ENCODE measurements around the gene C1QTNF2.
"Not testable (repeated sequence)": the region's sequence is repeated elsewhere in the genome, so short reads cannot be mapped to it uniquely, and the experiment has no call there.

C1QTNF2 gene

GRCh38 chr5:160340513-160340912 is 29.9 kb downstream of the C1QTNF2 start:
- not testable (repeated sequence) for DNase-seq

DNA sequence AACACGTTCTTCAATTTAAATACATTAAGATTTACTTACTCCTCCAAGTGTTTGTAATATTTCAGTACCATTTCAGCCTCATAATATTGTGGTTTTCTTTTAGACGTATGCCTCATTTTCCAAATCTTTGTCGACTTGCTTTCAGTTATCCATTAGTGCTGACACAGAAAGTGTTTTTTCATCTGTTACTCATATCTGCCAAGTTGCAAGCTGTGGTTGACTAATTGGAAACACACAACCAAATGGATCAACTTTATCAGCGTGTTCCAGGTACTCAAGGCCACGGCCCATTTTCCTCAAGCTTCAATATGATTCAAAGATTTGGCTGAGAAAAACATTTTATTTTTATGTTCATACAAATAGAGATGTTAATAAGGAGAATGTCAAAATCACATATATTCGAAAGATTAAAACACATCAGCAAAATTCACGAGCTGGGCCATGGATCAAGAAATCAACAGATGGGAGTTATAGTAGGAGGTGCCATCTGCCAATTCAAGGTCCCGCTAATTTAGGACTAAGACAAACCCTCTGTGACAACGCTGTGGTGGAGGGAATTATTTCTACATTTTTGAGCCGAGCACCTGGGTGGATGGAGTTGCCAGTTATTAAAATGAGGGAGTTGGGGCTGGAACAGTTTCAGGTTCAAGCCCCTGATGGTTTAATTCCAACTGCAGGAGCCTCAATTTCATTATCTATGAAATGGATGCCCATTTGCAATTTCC is 30.9 kb downstream of the C1QTNF2 start:
- no peak for DNase-seq

DNA sequence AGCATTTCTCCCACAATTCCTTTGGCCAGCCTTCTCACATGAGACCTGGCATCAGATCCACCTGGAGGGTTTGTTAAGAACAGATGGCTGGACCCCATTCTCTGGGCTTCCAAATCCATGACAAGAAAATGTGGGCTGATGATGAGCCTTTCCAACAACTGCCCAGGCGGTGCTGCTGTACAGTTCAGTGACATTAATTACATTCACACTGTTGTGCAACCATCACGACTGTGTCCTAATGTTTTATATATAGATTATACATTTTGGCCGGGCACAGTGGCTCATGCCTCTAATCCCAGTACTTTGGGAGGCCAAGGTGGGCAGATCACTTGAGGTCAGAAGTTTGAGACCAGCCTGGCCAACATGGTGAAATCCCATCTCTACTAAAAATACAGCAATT is 35.7 kb downstream of the C1QTNF2 start:
- DNase-seq, result not testable (repeated sequence)

DNA sequence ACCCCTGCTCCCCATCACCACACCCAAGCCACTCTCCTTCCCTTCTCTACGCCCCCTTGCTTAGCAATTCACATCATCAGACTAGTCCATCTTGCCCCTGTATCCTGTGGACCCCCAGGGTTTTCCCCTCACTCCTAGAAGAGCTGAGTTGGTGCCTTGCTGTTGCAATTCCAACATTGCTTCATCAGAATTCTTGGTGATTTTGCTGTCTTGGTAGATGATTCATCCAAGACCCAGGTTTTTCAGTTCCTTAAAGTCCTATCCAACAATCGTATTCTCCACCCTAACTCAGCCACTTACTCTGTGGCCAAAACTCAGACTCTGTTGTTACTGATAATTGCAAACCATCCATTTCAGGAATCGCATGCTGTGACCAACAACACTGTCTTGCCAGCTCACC is 36.7 kb downstream of the C1QTNF2 start:
- no peak for DNase-seq

DNA sequence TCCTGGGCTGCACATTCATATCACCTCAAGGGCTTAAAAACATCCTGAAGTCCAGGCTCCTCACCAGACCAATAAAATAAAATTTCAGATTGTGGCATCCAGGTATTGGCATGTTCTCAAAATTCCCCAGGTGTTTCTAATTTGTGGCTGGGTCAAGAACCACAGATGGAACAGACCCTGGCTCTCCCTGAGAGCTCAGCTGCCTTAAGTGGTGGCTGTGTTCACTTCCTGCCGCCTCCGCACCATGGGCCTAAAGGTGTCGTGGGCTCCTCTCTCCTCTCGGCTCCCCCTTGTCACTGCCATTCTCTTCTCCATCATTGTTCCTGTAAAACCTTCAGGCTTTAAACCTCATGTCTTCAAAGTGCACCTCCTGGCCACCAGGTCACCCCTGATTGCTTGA is 40.2 kb downstream of the C1QTNF2 start:
- DNase-seq, result no peak

GRCh38 chr5:160327818-160328217 is 42.6 kb downstream of the C1QTNF2 start:
- no peak for DNase-seq

- no peak for DNase-seq
These were observed 43.4 kb downstream of the C1QTNF2 start for GRCh38 chr5:160326981-160327380.

GRCh38 chr5:160325716-160326115 is 44.7 kb downstream of the C1QTNF2 start:
- no peak for DNase-seq

DNA sequence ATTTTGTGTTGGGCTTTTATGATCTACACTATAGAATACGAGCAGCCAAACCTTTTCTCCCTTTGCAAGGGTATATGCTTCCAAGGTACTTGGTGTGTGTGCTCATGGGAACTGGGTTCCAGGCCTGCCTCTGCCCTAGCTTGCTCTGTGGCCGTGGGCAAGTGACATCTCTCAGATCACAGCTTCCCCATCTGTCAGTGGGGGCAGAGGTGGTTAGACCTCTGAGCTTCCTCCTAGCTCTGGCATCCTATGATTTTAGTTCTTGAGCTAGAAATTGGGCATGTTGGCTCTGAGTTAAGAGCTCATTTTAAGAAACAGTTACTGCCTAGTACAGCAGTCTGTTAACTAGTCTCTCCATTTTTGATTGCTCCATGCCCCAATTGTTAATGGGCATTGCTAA is 45.5 kb downstream of the C1QTNF2 start:
- no peak for DNase-seq

- no peak for DNase-seq
These were observed 52.0 kb downstream of the C1QTNF2 start for GRCh38 chr5:160318409-160318808.

DNA sequence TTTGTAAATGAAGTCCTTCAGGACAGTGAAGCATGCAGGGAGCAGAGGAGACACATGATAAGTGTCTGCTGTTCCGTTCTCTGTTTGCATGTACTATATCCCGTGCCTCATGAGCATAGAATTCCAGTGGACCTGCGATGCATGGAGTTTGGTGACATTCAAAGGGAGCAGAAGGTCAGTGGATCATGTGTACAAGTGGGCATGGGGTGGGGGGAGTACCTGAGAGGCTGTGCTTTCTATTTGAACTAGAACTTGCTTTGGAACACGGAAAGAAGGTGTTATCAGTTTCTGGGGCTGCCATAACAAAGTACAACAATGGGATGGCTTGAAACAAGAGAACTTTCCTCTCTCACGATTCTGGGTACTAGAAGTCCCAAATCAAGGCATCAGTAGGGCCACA is 53.0 kb downstream of the C1QTNF2 start:
- no peak for DNase-seq

DNA sequence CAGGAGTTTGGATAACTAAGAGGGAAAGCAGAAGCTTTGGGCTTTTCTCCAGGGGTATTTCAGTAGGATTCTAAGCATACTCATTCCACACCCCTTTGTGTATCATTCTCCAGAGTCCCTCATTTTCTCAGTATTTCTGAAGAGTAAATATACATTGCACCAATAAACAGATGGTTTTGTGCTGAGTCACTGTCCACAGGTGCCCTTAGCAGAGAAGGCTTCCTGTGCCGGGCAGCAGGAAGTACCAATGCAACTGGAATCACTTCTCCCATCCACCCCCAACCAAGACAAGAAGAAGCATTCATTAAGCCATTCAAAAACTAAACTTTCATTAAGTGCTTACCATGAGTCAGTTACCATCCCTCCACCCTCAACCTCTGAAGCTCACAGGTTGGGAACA is 54.5 kb downstream of the C1QTNF2 start:
- DNase-seq, result no peak

DNA sequence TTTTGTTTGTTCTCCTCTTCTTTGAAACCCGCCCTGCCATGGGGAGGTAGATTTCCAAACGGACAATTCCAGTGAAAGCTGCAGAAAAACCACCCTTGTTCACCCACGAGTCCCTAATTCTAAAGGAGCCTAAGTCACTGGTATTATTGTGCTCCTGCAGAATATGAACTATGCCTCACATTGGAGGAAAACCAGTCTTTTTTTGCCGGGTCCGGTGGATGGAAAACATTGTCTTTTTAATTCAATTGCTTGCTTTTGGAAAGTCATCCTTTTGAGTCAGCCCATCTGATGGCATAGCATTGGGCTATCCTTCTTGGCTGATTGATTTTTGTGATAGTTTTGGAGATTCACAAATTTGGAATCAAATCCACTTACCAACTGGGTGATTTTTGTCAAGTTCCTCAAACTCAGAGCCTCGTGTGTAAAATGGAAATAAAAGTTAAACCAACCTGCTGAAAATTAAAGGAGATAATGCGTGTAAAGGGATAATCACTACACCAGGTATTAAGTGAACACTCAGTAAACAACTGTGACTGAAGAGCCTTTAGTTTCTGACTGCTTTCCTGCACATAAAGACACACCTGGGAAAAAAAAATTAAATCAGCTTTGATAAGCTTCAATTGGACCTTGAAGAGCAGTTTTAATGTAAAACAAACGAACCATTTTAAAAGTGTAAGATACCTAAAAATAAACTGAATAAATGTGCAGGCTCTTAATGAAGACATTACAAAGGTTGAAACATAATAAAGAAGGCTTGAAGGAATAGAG is 57.3 kb downstream of the C1QTNF2 start:
- DNase-seq, result no peak

GRCh38 chr5:160312134-160312959 is 58.1 kb downstream of the C1QTNF2 start, which contains the start of gene CCNJL:
TSS of gene CCNJL (minus strand) at chr5:160312564. CDS start at chr5:160311923, 641 bp downstream.
- DNase-seq, result no peak

DNA sequence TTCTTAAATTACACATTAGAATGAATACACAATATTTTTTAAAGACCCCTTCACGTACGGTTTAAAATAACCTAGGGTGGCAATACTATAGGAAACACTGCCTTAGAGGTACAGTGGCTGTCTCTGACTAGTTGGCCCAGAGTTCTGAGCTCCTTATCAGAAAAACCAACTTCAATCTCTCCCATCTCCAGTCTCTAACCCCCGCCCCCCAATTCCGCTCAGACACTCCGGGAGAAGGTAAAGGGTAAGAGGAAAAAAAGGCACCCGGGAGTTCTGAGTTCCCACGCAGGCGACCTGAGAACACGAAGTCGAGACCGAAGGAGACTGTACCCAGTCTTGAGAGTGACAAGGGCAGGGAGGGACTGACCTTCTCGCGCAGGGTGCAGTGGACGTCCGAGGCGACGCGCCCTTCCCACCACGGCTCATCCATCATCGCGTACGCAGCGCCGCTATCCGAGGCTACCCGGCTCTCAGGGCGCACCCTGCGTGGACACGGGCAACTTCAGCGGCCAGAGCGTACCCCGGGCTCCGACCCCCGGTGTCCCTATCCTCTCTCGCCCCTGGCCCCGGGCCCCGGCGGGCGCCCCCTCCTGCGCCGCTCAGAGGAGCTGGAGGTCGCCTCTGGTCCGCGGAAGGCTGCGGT is 58.8 kb downstream of the C1QTNF2 start:
- no peak for DNase-seq

DNA sequence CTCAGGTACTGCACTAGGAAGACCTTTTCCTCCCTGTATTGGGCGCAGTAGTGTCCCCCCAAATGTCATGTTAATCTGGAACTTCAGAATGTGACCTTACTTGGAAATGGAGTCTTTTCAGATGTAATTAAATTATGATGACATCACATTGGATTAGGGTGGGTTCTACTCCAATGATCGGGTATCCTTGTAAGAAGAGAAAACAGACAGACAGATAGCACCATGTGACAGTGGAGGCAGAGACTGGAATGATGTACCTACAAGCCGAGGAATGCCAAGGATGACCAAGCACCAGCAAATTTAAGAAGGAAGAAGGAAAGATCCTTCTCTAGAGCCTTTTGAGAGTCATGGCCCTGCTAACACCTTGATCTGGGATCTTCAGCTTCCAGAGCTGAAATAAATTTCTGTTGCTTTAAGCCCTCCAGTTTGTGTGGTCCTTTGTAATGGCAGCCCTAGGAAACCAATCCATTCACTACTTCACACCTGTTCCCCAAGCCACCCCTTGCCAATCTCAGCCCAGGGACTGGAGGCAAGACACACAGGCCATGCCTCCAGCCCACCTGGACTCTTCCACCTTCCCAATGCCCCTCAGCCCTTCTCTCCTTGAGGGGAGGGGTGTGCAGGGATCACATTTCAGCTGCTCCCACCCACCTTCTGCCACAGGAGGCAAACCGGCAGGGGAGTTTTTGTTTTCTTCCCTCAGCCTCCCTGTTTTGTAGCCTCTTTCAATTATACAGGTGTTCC is 59.7 kb downstream of the C1QTNF2 start:
- DNase-seq, result no peak

DNA sequence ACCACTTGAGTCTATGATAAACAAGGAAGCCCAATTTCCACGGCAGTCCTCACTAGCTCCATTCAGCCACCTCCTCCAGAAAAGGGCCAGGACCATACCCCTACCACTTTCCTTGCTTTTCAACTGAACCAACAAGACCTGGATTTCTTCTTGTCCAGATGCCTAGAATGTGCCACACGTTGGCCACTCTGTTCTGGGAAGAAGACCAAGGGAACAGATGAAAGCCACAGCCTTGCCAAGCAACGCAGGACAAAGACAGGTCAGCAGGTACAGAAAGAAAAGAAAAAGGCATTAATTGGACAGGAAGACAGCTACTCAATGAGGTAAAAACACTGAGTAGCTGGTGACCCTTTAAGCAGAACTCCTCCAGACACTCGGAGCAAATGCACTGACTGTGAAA is 60.3 kb downstream of the C1QTNF2 start:
- DNase-seq, result no peak

- no peak for DNase-seq
These were observed 63.7 kb downstream of the C1QTNF2 start for GRCh38 chr5:160306696-160307095.

DNA sequence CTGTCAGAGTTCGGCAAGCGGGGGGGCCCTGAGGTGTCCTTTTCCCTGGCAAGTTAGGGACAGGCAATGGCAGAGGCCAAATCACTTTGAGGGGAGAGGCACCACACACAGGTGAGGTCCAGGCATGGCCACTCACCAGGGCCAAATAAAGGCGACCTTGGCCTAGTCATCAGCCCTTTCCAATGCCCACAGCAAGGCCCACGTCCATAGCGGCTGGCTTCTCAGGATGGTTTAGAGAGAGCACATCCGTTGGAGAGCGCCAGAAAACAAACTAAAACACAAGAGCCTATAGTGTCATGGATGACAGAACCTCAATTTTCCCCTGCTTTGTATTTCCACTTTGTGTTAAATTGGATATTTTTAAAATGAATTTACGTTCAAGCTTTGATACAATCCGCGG is 65.1 kb downstream of the C1QTNF2 start:
- no peak for DNase-seq

DNA sequence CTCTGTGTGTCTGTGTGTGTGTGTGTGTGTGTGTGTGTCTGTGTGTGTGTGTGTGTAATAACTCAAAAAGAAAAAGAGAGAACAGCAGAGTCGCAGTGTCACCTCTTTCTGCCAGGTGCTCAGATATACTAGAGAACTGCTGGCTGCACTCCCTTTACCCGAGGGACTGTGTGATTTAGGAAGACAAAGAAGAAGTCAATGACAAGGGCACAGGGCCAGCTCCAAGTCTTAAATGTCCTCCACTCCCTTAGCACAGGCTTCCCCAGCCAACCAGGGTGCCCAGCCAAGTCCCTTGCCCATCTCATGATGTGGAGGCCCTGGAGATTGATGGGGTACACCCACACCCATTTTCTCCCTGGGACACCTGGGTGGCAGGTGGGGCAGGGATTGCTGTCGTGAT is 66.7 kb downstream of the C1QTNF2 start:
- DNase-seq, result no peak

GRCh38 chr5:160298189-160298588 is 72.2 kb downstream of the C1QTNF2 start:
- no peak for DNase-seq

- DNase-seq, result no peak
These were observed 72.7 kb downstream of the C1QTNF2 start for GRCh38 chr5:160297776-160298175.
